ENCODE data around the gene SH2B3.
"Not testable (repeated sequence)": the region's sequence is repeated elsewhere in the genome, so short reads cannot be mapped to it uniquely, and the experiment has no call there.

SH2B3 gene

DNA sequence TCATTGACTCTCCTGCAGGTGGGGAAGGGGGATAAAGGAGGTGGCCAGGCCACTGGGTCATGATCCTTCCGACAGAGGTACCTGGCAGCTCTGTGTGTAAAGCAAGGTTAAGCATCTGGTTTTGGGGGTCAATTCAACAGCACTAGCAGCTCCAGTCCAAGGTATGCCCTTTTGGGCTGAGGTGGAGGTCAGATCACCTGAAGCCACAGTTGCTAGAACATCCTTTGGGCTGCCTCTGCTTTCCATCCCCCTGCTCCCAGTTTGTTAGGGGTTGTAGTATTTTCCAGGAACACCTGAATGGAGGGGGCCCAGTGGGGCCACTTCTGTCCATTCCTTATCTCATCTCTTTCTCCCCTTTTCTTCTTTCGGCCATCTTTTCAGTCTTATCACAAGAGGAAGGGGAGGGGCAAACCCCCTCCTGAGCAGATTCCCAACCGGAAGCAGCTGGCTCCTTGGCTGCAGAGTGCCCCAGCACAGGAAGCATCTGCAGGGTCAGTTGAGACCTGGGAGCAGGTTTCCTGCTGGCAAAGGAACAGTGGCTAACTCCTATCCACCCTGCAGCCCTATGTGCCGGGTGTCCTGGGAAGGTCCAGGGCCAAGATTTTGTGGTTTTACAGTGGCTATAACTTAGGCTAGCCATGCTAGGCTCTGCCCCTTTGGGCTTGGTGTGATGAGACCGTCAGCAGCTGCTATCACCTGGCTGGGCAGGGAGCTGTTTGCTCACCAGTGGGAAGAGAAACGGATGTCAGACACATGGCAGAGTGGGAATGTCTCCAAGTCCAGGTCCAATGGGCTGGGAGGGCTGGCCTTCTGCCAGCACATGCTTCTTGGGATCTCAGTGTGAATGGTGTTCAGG, 40.2 kb downstream of the SH2B3 start:
- no peak for DNase-seq

DNA sequence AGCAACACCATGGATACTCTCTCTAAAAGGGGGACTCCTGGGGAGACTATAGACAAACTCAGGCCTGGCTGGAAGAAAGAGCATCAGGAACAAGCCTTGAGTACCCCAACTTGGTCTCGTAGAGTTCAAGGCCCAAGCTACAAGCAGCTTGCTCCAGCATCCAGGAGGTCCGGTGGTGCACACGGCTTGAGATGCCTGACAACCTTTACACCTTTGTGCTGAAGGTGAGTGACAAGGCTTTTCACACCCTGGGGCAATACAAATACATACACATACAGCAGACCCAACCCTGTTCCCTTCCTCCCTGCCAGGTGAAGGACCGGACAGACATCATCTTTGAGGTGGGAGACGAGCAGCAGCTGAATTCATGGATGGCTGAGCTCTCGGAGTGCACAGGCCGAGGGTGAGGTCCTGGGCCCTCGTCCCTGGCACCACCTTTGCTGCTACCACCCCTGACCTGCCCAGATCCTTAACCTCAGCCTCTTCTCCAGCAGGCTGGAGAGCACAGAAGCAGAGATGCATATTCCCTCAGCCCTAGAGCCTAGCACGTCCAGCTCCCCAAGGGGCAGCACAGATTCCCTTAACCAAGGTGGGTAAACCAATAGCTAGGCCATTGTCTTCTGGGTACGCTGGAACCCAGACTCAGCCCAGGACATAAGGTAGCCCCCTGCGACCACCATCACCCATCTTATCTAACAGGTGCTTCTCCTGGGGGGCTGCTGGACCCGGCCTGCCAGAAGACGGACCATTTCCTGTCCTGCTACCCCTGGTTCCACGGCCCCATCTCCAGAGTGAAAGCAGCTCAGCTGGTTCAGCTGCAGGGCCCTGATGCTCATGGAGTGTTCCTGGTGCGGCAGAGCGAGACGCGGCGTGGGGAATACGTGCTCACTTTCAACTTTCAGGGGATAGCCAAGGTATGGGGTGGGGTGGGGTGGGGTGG, 41.2 kb downstream of the SH2B3 start:
- no peak for DNase-seq

DNA sequence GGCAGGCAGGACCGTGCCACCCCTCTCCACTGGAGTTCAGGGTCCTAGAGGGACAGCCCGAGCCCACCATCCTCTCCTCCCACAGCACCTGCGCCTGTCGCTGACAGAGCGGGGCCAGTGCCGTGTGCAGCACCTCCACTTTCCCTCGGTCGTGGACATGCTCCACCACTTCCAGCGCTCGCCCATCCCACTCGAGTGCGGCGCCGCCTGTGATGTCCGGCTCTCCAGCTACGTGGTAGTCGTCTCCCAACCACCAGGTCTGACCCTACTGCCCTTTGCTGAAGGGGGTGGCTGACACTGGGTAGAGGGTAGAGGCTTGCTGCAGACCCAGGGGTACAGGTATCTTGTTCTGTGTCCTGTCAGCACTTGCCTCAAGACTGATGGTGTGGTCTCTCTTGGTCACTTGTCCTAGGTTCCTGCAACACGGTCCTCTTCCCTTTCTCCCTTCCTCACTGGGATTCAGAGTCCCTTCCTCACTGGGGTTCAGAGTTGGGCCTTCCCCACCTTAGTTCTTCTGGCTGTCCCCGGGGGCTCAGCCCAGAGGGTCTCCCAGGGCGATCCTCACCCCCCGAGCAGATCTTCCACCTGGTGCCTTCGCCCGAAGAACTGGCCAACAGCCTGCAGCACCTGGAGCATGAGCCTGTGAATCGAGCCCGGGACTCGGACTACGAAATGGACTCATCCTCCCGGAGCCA, 42.0 kb downstream of the SH2B3 start:
- DNase-seq = no peak

DNA sequence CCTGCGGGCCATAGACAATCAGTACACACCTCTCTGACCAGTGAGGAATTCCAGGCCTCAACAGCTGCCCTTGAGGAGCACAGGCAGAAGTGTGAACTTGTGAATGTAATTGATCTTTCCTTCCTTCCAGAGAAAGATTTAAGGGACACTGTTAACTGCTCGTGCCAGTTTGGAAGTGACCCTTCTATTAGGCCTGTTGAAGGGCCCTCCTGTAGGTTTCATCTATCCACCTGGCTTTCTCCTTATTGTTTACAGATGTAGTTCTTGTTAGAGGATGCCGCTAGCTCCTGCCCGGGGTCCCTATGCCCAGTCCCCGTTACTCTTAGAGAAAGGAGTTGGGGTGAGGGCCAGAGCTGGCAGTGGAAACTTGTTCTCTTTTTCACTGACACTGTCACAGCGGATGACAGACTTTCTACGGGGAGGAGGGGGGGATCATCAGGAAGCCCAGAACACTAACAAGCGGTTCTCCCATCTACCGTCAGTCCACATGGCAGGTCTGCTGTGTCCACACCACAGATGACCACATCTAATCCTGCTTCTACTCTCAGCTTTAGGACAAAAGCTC, 42.6 kb downstream of the SH2B3 start:
- no peak for DNase-seq

DNA sequence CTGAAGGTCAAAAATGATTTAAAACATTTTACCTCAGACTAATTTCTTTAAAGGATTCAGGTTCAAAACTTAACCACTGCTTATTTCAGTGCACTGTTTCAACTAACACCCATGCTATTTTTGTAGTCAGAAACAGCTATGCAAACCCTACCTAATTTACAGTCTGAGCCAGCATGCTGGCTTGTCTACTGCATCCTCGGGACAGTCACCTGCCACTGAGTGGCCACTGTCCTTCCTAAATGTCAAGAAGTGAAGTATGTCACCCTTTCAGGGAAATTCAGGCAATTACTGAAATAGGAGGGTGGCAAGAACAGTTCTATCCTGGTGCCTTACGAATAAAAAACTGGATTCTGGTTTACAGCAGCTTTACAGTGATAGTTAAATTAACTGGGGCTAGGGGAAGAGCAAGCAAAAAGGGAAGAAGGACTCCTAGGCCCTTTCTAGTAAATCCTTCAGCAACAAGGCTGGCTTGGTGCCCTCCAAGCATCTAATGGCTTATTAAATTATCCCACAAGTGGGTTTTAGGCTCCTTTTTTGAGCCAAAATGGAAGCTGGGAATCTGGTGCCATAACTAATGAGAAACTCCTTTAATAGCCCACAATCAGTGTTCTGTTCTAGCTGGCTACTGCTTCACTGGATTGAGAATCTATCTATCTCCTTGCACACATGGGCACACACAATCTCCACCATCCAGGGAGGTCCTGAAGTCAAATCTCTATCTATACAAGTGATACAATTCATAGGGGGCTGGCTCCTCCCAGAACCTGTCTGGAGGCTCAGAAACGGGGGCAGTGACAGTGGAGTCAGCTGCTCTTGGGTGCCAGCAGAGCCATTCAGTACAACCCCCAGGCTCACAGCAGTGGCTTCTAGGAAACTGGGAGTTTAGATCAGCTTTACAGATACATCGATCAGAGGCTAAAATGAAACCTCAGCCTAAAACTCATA, 43.4 kb downstream of the SH2B3 start:
- no peak for DNase-seq

DNA sequence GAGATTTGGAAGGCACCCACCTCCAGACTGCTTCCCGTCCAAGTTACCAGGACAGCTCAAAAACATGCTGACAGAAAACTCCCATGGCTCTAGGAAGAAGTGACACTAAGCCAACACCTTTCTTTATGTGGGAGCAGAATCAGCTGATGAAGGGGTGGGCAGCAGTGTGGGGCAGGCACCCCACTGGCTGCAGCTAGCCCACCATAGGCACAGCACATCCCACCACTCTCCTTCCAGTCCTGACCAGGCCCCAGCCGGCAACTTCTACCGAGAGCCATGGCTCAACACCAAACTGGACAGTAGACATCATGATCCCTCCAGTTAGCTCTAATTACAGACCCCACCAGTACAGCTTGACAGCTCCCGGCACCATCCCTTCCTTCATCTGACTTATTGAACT, 45.0 kb downstream of the SH2B3 start:
- no peak for DNase-seq

DNA sequence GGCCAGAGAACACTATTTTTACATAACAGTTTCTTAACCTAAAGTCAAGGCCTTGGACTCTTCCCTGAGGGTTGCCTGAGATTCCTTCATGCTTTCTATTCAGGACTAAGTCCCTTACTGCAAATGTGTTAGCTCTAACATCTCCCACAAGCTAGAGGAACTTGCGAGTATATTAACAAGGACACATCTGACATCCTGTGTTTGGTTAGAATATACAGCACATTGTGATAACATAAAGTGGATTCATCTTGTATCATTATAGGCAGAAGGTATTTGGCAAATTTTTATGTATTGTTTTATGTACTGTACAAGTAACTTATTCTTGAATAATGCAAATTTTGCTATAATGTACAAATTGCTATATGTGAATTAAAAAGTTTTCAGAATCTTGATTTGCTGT, 45.5 kb downstream of the SH2B3 start:
- DNase-seq = no peak

DNA sequence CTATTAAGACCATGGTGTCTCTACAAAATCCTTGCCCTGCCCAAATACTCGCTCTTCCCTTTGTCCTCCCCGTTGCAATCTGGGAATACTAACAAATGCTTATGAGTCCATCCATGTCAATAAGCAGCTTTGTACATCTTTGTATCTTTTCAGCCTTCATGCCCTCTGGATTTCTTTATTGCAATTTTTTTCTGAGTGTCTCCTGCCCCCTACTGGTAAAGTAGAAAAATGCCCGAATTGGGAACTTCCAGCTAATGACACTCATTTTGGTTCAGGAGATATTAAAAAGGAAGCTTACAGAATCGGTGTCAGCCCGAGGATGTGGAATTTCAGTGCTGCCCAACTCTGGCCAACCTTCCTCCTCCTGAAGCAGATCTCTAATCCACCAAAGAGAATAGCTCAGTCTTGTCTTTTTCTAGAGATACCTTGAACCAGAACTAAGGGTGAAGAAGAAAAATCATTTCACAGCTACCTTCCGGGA, 46.0 kb downstream of the SH2B3 start:
- no peak for DNase-seq

DNA sequence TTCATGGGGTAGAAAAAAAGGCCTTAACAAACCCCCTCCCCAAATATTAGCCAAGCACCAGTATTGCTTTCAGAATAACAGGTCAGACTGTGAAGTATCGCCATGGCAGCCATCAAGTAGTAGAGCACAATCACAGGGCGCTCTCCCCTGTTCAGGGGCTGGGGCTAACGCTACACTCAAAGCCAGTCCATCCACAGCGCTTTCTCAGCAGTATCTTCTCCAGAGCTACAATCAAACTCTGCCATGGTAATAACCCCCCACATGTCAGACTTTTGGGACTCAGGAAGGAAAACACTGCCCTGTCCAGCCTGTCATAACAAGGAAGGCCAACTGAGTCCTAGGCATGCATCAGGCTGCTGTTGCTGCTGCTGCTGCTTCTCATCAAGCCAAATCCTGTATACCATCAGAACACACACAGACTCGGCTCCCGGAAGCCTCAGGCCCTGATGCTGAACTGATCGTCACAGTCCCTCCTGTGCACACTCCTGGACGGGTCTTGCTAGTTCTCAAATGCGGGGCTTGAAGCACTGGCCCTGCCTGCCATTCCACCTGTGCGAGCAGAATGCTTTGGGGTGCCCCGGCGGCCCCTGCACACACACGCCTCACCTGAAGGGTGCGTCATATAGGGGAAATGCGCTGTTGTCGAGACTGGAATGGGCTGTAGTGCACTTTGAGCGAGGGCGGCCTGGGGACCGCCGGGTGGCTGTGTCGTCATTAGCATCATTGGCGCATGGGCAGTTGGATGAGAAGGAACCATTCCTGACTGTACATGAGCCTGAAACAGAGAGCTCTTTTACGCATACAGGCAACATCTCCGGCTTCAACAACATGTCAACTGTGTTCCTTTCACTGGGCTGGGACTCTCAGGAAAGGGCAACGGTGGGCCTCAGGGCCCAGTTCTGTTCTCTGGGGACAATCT, 47.6 kb downstream of the SH2B3 start:
- no peak for DNase-seq

DNA sequence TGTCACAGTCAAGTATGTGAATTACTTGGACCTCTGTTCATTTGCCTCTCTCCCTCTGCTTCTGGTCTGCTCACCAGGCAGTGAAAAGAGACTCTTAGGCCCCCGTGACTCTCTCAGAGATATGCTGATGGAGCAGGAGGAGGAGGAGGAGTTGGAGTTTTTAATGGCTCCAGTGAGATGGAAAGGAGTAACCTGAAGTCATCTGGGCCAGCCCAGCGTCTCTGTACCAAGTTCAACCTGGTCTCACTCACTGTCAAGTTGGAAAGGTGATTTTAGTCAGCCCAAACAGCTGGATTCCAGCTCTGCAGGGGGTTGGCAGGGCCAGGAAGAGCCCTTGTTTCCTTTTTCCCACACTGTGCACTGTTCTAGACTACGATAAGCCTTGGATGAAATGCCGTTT, 48.6 kb downstream of the SH2B3 start:
- DNase-seq = no peak

DNA sequence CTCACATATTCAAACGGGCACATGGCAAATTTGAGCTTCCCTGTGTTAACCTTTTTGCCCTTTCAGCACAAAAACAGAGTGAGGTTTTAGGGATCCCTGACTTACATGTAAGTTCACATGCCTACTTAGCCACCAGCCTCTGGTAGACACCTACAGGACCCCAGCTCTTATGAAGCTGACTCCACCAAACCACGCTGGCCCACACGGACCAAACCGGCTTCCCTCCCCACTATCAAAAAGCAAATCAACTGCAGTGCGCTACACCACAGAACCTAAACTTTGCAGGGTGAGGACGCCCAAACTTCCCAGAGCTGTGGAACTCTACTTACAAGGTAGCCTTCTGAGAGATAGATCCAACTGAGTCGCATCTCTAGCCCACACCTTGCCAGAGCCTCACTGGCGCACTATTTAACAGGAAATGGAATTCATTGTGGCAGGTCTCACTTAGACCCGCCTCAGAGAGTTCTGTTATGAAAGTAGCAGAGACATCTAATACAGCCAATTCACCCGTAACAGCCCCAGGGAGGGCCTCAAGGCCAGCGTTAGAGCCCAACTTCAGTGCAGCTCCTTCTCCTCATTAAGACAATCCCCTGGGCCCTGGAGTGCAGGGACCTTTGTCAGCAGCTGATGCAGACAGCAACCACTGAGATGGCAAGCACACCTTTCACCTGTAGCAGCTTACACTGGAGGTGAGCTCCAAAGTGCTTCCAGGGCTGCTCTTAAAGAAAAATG, 49.2 kb downstream of the SH2B3 start:
- DNase-seq = no peak

DNA sequence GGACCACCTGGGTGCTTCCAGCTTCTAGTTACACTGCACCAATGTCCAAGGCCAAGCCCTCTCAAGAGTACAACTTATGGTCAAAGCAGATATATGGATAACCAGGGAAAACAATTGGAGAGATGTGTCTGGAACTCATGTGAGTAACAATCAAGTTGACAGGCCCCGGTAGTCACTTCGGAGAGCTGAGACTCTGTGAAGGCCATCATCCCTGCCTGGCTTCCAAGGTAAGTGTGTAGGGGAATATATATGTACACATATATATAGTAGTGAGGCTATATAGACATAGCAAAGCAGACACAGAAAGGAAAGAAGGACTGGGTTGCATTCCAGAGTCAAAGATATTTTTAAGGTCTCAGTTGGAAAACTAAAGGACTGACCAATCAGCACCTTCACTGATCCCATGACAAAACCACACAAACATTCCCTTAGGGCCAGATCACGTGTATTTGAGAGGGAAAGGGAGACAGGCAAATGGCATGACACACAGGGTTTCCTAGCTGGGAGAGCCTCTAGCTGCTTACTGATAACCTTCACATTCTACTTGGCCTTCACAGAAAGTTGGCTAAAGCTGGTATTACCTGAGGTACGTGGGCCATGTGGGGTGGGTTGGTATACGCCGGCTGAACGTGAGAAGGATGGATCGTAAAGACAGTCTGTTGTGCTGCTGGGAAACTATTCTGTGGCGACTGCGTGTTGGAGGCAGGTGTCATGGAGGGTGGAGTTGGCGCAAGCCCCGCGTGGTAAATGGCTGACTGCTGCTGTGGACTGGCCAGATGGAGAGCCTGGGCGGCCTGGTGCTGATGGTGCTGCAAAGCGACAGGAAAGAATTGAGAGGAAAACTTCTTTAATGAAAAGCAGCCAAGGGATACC, 50.0 kb downstream of the SH2B3 start:
- DNase-seq = no peak

DNA sequence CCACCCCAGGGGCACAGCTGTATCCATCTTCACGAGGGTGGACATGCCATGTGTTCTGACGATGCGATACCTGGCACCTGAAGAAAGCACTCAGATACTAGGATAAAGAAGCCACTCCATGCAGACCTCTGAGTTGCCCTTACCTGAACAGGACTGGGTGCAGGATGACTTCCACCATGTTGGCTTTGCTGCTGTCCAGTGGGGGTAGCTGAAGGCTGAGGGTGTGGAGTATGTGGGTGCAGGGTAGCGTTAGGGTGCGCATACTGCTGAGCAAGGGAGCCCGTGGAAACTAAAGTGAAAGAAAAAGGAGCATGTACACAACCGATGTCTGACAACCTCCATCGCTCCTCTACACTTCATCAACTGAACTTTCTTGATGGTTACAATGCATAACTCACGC, 51.3 kb downstream of the SH2B3 start:
- DNase-seq = no peak

DNA sequence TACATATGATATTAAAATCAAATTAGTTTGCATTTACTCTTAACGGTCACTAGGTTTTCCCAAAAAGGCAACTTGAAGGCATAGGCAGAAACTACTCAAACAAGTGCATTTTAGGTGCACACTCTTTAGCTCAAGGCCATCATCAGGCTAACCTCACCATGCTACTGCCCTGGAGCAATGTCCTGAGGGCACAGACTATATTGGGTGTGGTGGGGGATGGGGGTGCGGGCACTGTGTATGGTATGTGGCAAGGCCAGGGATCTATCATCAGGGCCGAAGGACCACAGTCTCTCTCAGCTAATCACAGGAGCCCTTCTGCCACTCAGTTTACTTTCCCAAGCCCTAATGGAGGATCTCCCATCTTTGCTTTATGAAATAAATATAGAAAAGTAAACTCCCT, 51.9 kb downstream of the SH2B3 start:
- no peak for DNase-seq

DNA sequence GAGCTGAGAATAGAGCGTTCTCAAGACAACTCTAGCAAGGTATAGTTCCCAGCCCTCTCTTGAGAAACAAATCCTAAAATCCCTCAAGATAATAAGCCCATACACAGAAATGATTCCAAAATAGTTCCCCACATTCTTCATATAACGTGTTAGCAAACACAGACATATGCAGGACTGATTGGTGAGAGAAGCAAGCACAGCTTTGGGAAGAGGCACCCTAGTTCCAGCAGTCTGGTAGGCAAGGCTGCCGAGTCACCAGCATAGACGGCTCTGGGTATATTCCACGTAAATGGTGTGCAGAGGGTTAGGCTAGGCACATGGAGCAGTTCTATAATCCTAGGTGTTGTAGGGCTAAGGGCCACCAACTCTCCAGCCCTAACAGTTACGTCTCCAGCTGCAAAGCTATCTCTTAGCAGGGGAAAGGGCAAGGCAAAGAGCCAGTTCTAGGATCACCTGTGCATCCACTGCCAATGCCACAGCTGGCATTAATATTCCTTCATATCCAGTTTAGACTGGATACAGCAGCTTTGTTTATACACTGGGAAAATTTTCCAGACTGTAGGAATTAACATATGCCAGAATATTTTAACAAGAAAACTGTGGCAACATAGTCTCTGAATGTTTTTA, 52.9 kb downstream of the SH2B3 start:
- DNase-seq = no peak

DNA sequence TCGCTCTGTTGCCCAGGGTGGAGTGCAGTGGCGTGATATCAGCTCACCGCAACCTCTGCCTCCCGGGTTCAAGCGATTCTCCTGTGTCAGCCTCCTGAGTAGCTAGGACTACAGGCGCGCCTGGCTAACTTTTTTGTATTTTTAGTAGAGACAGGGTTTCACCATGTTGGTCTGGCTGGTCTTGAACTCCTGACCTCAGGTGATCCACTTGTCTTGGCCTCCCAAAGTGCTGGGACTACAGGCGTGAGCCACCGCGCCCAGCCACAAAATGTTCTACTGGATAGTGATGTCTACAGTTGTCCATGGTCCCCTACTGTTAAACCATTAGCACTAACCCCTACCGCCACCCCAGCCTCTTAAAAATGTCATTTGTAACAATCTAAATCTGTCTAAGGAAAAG, 54.4 kb downstream of the SH2B3 start:
- not testable (repeated sequence) for DNase-seq

DNA sequence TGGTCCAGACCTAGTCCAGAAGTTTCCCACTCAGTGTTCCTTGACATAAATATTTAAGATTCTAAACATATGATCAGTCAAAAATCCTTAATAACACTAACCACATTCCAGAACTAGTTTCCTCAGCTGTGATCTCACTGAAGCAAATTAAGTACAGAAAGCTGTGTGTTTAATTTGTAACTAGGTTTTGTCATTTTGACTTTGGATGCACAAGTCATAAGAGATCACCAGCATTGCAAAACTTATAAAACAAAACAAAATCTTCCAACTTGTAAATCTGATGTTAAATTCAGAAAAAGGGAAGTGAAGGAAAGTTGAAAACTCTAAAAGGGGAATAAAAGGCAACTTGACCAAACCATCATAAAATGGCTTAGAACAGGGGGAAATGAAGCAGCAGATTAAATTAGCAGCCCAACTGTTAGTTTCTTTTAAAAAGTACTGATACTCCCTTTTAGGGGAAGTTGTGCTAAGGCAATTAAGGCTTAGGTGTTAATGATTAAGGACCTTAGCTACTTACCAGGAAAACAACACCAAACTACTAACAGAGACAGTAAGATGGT, 56.6 kb downstream of the SH2B3 start:
- DNase-seq = no peak
